GM23248 (cell line): Measurements from ENCODE around the gene MARS1. TPM values are rescaled to one million over a fixed set of nuclear protein-coding genes. Genes with fewer than 3 reads are reported as not detected.
"Not testable (repeated sequence)": the region's sequence is repeated elsewhere in the genome, so short reads cannot be mapped to it uniquely, and the experiment has no call there.

Source experiments
- DNase-seq: peaks from one replicate; pipeline ENCODE4 v3.0.0-alpha.2; 2015
- H2AFZ ChIP-seq: fragments of 200-600 bp; sonication (generic); 2 replicates; pipeline ENCODE4 v1.6.1; 2016; ENCODE audit warnings: antibody characterized with exemption
- H3F3A ChIP-seq: fragments of 200-600 bp; sonication (generic); 2 replicates; pipeline ENCODE4 v1.6.1; 2016; ENCODE audit warnings: mild to moderate bottlenecking, antibody characterized with exemption, mixed run types; ENCODE audit not compliant: insufficient read depth
- H3K27ac ChIP-seq: fragments of 200-600 bp; sonication (generic); 2 replicates; pipeline ENCODE4 v1.5.1; 2016; ENCODE audit warnings: mild to moderate bottlenecking
- H3K27me3 ChIP-seq: fragments of 200-600 bp; sonication (generic); replicated peaks from 2 replicates; pipeline ENCODE4 v1.6.1; 2016; ENCODE audit warnings: mild to moderate bottlenecking; ENCODE audit not compliant: insufficient read depth
- H3K36me3 ChIP-seq: fragments of 200-600 bp; sonication (generic); 2 replicates; pipeline ENCODE4 v1.6.1; 2016; ENCODE audit warnings: low read depth, mild to moderate bottlenecking
- H3K4me1 ChIP-seq: fragments of 200-600 bp; sonication (generic); 2 replicates; pipeline ENCODE4 v1.6.1; 2016; ENCODE audit warnings: mild to moderate bottlenecking; ENCODE audit not compliant: insufficient read depth
- H3K4me2 ChIP-seq: fragments of 200-600 bp; sonication (generic); one replicate; pipeline ENCODE4 v1.6.1; 2016; ENCODE audit warnings: mild to moderate bottlenecking; ENCODE audit not compliant: unreplicated experiment
- H3K4me3 ChIP-seq: fragments of 200-600 bp; sonication (generic); 2 replicates; pipeline ENCODE4 v1.5.1; 2016; ENCODE audit warnings: mild to moderate bottlenecking
- H3K79me2 ChIP-seq: fragments of 200-600 bp; sonication (generic); 2 replicates; pipeline ENCODE4 v1.6.1; 2016; ENCODE audit warnings: mild to moderate bottlenecking; ENCODE audit not compliant: insufficient read depth
- H3K9ac ChIP-seq: fragments of 200-600 bp; sonication (generic); 2 replicates; pipeline ENCODE4 v1.6.1; 2016; ENCODE audit warnings: mild to moderate bottlenecking
- H3K9me2 ChIP-seq: fragments of 200-600 bp; sonication (generic); 2 replicates; pipeline ENCODE4 v1.6.1; 2016; ENCODE audit warnings: mixed run types, mild to moderate bottlenecking, moderate library complexity; ENCODE audit not compliant: insufficient read depth
- H3K9me3 ChIP-seq: fragments of 200-600 bp; sonication (generic); one replicate; pipeline ENCODE4 v1.6.1; 2017; ENCODE audit warnings: low read depth
- H4K20me1 ChIP-seq: fragments of 200-600 bp; sonication (generic); 2 replicates; pipeline ENCODE4 v1.6.0; 2016; ENCODE audit not compliant: insufficient read depth
- EZH2 ChIP-seq: fragments of 200-600 bp; sonication (generic); IDR thresholded peaks from 2 replicates; pipeline ENCODE4 v1.6.1; 2018; ENCODE audit warnings: antibody characterized with exemption, mild to moderate bottlenecking; ENCODE audit not compliant: insufficient read depth, poor library complexity, severe bottlenecking
- EZH2phosphoT487 ChIP-seq: fragments of 200-600 bp; sonication (generic); IDR thresholded peaks from 2 replicates; pipeline ENCODE4 v1.6.1; 2018; ENCODE audit warnings: antibody characterized with exemption, moderate library complexity, mild to moderate bottlenecking, low read depth; ENCODE audit not compliant: insufficient read depth
- WGBS, 2 experiments: methylation state at CpG; one replicate each; pipeline ENCODE4 v1.1.6; 2015 to 2017; ENCODE audit warnings: low lambda C conversion rate in 2 of 2, low coverage in 1 of 2; ENCODE audit errors: missing lambda C conversion rate in 2 of 2; 5-methylcytosine and 5-hydroxymethylcytosine counted together
- in situ Hi-C: fragments of 300-500 bp; cut with MboI; formaldehyde crosslinking; loops from 2 replicates; pipeline ENCODE4 v1.15.0; 2020
- polyA plus RNA-seq: library from polyadenylated mRNA; unstranded; fragments of >200 nt; fragmentation: Nextera tagmentation; extraction: Ambion mirVana; gene quantifications from 2 replicates; pipeline ENCODE4 v1.2.1, GENCODE V29; 2016
- total RNA-seq: library from RNA; depleted of rRNA; stranded (reverse); fragments of >200 nt; shearing (Covaris generic); gene quantifications from 2 replicates; pipeline ENCODE4 v1.2.3, GENCODE V29; 2014

The MARS1 gene
- total and polyA plus RNA-seq, 2 experiments from 2014 or later = 184 to 272 TPM

DNA sequence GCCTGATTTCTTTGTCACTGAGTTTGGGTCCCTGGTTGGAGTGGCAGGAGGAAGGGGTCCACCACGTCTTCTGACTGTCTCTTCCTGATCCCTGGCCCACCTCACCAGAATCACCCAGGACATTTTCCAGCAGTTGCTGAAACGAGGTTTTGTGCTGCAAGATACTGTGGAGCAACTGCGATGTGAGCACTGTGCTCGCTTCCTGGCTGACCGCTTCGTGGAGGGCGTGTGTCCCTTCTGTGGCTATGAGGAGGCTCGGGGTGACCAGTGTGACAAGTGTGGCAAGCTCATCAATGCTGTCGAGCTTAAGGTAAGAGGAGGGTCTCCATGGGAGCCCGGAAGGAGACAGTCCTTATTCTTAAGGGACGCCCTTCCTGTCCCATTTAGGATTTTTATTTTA lies 12.3 kb downstream of the MARS1 start:
- Histone ChIP-seq H3K4me2 (no peak overlapping the region), H3F3A (peaks cover 15% of the 10 kb centered on the region; the same call in 1 of the 2 replicates), H3K36me3 (peaks cover 74% of the 10 kb centered on the region), H4K20me1 (no peaks in the 10 kb centered on the region), H3K79me2 (peaks cover 55% of the 10 kb centered on the region), H3K9ac (no peak overlapping the region), H2AFZ (no peak overlapping the region), H3K4me1 (no peaks in the 10 kb centered on the region), H3K27ac (no peak overlapping the region), H3K27me3 (no peaks in the 10 kb centered on the region), H3K4me3 (no peak overlapping the region), H3K9me2 (no peaks in the 10 kb centered on the region), H3K9me3 (no peaks in the 10 kb centered on the region)
- no peak for TF ChIP-seq EZH2
- 96% methylated on average over 11 of the region's 11 CpGs for WGBS, 2 experiments
- in situ Hi-C loops = no loop called here
- no peak for DNase-seq

DNA sequence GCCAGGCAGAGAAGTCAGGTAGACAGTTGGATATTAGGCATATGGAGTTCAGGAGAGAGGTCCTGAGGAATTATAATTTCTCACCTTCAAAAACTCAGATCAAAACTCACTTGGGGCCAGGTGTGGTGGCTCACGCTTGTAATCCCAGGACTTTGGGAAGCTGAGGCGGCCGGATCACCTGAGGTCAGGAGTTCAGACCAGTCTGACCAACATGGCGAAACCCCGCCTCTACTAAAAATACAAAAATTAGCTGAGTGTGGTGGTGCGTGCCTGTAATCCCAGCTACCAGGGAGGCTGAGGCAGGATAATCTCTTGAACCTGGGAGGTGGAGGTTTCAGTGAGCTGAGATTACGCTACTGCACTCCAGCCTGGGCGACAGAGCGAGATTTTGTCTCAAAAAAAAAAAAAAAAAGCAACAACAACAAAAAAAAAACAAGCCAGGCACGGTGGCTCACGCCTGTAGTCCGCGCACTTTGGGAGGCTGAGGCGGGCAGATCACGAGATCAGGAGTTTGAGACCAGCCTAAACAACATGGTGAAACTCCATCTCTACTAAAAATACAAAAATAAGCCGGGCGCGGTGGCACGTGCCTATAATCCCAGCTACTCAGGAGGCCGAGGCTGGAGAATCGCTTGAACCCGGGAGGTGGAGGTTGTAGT lies 14.6 kb downstream of the MARS1 start:
- H3K9me2 ChIP-seq, H3K9me3 ChIP-seq, DNase-seq, H3K9ac ChIP-seq, H3K27me3 ChIP-seq, H3K4me2 ChIP-seq, H2AFZ ChIP-seq, H3K4me1 ChIP-seq, H3K27ac ChIP-seq, H4K20me1 ChIP-seq, H3K4me3 ChIP-seq, in situ Hi-C loops: not testable (repeated sequence)
- Histone ChIP-seq H3K36me3 (peaks cover 70% of the 10 kb centered on the region), H3F3A (peaks cover 10% of the 10 kb centered on the region; the same call in 1 of the 2 replicates), H3K79me2 (peaks cover 48% of the 10 kb centered on the region)
- WGBS, 2 experiments = 93 to 94% methylated on average over 16 to 22 of the region's 22 CpGs

- H3F3A ChIP-seq = peaks cover 27% of the 10 kb centered on the region
- H3K4me3 ChIP-seq, H3K9me3 ChIP-seq, H3K9ac ChIP-seq, H3K4me1 ChIP-seq, H3K27ac ChIP-seq, H4K20me1 ChIP-seq, DNase-seq, H3K4me2 ChIP-seq, H3K27me3 ChIP-seq, in situ Hi-C loops, H2AFZ ChIP-seq, H3K9me2 ChIP-seq: not testable (repeated sequence)
- H3K79me2 ChIP-seq = peaks cover 34% of the 10 kb centered on the region
- H3K36me3 ChIP-seq = peaks cover 58% of the 10 kb centered on the region
- WGBS, 2 experiments = 97 to 100% methylated on average over 3 to 4 of the region's 4 CpGs
Observed at GRCh38 chr12:57506541-57506940, 18.7 kb downstream of the MARS1 start.

GRCh38 chr12:57507796-57508195 lies 19.9 kb downstream of the MARS1 start:
- H3K9me3 ChIP-seq, H3K4me3 ChIP-seq, H3K4me1 ChIP-seq, H3K4me2 ChIP-seq, H3K9ac ChIP-seq, in situ Hi-C loops, H2AFZ ChIP-seq, H3K27ac ChIP-seq, H4K20me1 ChIP-seq, H3K9me2 ChIP-seq, H3K27me3 ChIP-seq, DNase-seq: not testable (repeated sequence)
- peaks cover 62% of the 10 kb centered on the region for H3K36me3 ChIP-seq
- H3F3A ChIP-seq = peaks cover 34% of the 10 kb centered on the region
- peaks cover 40% of the 10 kb centered on the region for H3K79me2 ChIP-seq
- WGBS, 2 experiments = 96 to 100% methylated on average over 1 to 28 of the region's 28 CpGs

DNA sequence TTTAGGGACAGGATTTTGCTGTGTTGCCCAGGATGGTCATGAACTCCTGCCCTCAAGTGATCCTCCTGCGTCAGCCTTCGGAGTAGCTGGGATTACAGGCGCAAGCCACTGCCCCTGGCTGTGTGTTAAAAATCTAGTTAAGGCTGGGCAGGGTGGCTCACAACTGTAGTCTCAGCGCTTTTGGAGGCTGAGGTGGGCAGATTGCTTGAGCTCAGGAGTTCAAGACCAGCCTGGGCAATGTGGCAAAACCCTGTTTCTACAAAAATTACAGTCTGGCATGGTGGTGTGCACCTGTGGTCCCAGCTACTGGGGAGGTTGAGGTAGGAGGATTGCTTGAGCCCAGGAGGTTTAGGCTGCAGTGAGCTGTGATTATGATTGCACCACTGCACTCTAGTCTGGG lies 23.3 kb downstream of the MARS1 start:
- Histone ChIP-seq H3K4me2 (no peak overlapping the region), H3K36me3 (peaks cover 67% of the 10 kb centered on the region), H3K9me3 (no peaks in the 10 kb centered on the region), H3F3A (peaks cover 66% of the 10 kb centered on the region), H3K27me3 (no peaks in the 10 kb centered on the region), H3K9me2 (no peaks in the 10 kb centered on the region), H3K79me2 (peaks cover 33% of the 10 kb centered on the region), H3K27ac (no peak overlapping the region), H2AFZ (no peak overlapping the region), H3K4me1 (no peaks in the 10 kb centered on the region), H3K4me3 (no peak overlapping the region), H4K20me1 (no peaks in the 10 kb centered on the region), H3K9ac (no peak overlapping the region)
- TF ChIP-seq EZH2 (no peak), EZH2phosphoT487 (no peak)
- no peak for DNase-seq
- WGBS, 2 experiments = 96 to 100% methylated on average over 4 of the region's 4 CpGs
- in situ Hi-C loops = no loop called here
